Chondrocyte (in vitro differentiated cells): ENCODE measurements around the gene NHEJ1. TPM values are rescaled to one million over a fixed set of nuclear protein-coding genes. Genes with fewer than 3 reads are reported as not detected.

ENCODE experiments used
- DNase-seq: peaks from one replicate; pipeline ENCODE4 v3.0.0; 2021; ENCODE audit warnings: mixed read lengths, low spot score
- H3K27ac Mint-ChIP-seq: one replicate; pipeline ENCODE4 v1.8.0; 2021; ENCODE audit warnings: mild to moderate bottlenecking, moderate library complexity, mixed read lengths; ENCODE audit not compliant: unreplicated experiment
- H3K27me3 Mint-ChIP-seq: 2 replicates; pipeline ENCODE4 v1.8.0; 2021; ENCODE audit warnings: low read depth, mixed read lengths
- H3K36me3 Mint-ChIP-seq: 2 replicates; pipeline ENCODE4 v1.8.0; 2021; ENCODE audit warnings: low read depth, mixed read lengths
- H3K4me1 Mint-ChIP-seq: 2 replicates; pipeline ENCODE4 v1.8.0; 2021; ENCODE audit warnings: low read depth, mild to moderate bottlenecking, mixed read lengths
- H3K4me3 Mint-ChIP-seq: one replicate; pipeline ENCODE4 v1.8.0; 2021; ENCODE audit warnings: mild to moderate bottlenecking, moderate library complexity, mixed read lengths; ENCODE audit not compliant: unreplicated experiment
- H3K9me3 Mint-ChIP-seq: 2 replicates; pipeline ENCODE4 v1.8.0; 2021; ENCODE audit warnings: low read depth, mixed read lengths
- total RNA-seq: library from RNA; stranded (reverse); gene quantifications from 3 replicates; pipeline ENCODE4 v1.2.1, GENCODE V29; 2021
- TF ChIP-seq, protein P1 (sequence below): fragments of 200-600 bp; sonication (generic); IDR thresholded peaks from 2 replicates; pipeline ENCODE4 v1.5.0; 2021; ENCODE audit warnings: antibody characterized with exemption, mild to moderate bottlenecking, moderate library complexity

The NHEJ1 gene
- total RNA-seq, 1 donor from 2014 or later: 13.3 TPM

DNA sequence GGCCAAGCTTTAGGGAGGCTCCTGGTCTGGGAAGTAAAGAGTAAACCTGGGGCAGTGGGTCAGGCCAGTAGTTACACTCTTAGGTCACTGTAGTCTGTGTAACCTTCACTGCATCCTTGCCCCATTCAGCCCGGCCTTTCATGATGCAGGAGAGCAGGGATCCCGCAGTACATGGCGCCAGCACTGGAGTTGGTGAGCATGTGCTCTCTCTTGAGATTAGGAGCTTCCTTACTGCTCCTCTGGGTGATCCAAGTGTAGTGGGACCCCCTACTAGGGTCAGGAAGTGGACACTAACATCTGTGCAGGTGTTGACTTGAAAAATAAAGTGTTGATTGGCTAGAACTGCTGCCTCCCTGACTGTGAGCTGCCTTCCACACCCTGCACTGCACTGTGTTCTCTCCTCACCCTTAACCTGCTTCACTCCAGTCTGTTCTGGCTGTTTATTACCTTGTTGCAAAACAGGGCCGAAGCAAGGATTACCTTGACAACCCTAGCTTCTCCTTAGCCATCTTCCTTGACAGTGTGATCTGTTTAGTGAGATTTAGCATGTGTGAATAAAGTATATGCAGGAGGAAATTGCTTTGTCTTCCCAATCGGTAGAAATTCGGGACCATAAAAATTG, 22.6 kb upstream of the NHEJ1 start:
- TF ChIP-seq, protein P1, sequence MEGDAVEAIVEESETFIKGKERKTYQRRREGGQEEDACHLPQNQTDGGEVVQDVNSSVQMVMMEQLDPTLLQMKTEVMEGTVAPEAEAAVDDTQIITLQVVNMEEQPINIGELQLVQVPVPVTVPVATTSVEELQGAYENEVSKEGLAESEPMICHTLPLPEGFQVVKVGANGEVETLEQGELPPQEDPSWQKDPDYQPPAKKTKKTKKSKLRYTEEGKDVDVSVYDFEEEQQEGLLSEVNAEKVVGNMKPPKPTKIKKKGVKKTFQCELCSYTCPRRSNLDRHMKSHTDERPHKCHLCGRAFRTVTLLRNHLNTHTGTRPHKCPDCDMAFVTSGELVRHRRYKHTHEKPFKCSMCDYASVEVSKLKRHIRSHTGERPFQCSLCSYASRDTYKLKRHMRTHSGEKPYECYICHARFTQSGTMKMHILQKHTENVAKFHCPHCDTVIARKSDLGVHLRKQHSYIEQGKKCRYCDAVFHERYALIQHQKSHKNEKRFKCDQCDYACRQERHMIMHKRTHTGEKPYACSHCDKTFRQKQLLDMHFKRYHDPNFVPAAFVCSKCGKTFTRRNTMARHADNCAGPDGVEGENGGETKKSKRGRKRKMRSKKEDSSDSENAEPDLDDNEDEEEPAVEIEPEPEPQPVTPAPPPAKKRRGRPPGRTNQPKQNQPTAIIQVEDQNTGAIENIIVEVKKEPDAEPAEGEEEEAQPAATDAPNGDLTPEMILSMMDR: no peak
- Mint-ChIP-seq H3K9me3 (no peaks in the 10 kb centered on the region), H3K36me3 (peaks cover 31% of the 10 kb centered on the region), H3K27me3 (no peaks in the 10 kb centered on the region), H3K27ac (no peak overlapping the region), H3K4me3 (no peak overlapping the region), H3K4me1 (peaks cover 12% of the 10 kb centered on the region)
- DNase-seq: no peak

DNA sequence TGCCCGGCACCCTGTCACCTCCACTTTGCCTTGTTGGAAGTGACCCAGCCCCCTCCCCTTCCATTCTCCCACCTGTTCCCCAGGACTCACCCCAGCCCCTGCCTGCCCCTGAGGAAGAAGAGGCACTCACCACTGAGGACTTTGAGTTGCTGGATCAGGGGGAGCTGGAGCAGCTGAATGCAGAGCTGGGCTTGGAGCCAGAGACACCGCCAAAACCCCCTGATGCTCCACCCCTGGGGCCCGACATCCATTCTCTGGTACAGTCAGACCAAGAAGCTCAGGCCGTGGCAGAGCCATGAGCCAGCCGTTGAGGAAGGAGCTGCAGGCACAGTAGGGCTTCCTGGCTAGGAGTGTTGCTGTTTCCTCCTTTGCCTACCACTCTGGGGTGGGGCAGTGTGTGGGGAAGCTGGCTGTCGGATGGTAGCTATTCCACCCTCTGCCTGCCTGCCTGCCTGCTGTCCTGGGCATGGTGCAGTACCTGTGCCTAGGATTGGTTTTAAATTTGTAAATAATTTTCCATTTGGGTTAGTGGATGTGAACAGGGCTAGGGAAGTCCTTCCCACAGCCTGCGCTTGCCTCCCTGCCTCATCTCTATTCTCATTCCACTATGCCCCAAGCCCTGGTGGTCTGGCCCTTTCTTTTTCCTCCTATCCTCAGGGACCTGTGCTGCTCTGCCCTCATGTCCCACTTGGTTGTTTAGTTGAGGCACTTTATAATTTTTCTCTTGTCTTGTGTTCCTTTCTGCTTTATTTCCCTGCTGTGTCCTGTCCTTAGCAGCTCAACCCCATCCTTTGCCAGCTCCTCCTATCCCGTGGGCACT, 21.9 kb upstream of the NHEJ1 start:
- H3K9me3 Mint-ChIP-seq: no peaks in the 10 kb centered on the region
- H3K4me3 Mint-ChIP-seq: no peak overlapping the region
- H3K36me3 Mint-ChIP-seq: peaks cover 31% of the 10 kb centered on the region
- TF ChIP-seq, protein P1: no peak
- H3K4me1 Mint-ChIP-seq: peaks cover 14% of the 10 kb centered on the region
- H3K27ac Mint-ChIP-seq: peak overlapping the region; percentile 45
- no peaks in the 10 kb centered on the region for H3K27me3 Mint-ChIP-seq
- DNase-seq: no peak

DNA sequence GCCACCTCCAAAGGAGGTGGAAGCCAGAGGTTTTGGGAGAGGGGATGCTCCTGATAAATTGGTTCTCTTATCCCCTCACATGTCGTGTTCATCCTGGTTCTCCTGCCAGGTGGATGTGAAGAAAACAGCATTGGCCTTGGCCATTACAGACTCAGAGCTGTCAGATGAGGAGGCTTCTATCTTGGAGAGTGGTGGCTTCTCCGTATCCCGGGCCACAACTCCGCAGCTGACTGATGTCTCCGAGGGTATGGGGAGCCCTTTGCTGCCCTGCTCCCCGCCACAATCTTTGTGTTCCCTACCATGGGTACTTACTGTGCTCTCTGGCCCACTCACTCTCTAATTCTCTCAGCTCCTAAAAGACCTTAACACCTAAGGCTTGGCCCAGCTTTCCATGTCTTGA, 20.9 kb upstream of the NHEJ1 start:
- Mint-ChIP-seq H3K27ac (no peak overlapping the region), H3K4me3 (no peak overlapping the region), H3K4me1 (peaks cover 19% of the 10 kb centered on the region), H3K9me3 (no peaks in the 10 kb centered on the region), H3K27me3 (no peaks in the 10 kb centered on the region), H3K36me3 (peaks cover 31% of the 10 kb centered on the region)
- TF ChIP-seq, protein P1: no peak
- no peak for DNase-seq

DNA sequence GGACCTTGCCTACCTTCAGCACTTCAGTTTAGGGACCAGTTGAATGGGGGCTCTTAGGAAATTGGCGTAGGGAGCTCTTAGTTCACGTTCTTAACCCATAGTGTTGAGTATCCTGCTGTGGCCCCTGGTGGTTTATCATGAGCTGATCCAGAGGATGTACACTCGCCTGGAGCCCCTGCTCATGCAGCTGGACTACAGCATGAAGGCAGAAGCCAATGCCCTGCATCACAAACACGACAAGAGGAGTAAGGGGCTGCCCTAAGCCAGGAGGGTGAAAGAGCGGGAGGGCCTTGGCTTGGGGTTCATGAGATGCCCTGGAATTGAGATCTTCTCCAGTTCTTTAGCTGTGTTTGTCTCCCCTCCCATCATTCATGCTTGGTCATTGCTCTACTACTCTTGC, 20.3 kb upstream of the NHEJ1 start:
- peaks cover 31% of the 10 kb centered on the region for H3K36me3 Mint-ChIP-seq

More for the DNA sequence above, 20.3 kb upstream of the NHEJ1 start:
- H3K27ac Mint-ChIP-seq: no peak overlapping the region
- no peak for DNase-seq
- TF ChIP-seq, protein P1: no peak
- H3K27me3 Mint-ChIP-seq: no peaks in the 10 kb centered on the region
- H3K9me3 Mint-ChIP-seq: no peaks in the 10 kb centered on the region
- H3K4me3 Mint-ChIP-seq: no peak overlapping the region
- H3K4me1 Mint-ChIP-seq: peaks cover 20% of the 10 kb centered on the region
